Measurements from ENCODE around the gene LYPD1. TPM values are rescaled to one million over a fixed set of nuclear protein-coding genes. Genes with fewer than 3 reads are reported as not detected.

The LYPD1 gene
- total RNA-seq, 1 donor from 2014 or later: 24.5 TPM

GRCh38 chr2:132638313-132639040, 31.5 kb downstream of the LYPD1 start:
- no peak for FAIRE-seq
- no peak for DNase-seq (ENCODE audit: low spot score in 2 of 2)

GRCh38 chr2:132636346-132636745, 33.7 kb downstream of the LYPD1 start:
- FAIRE-seq (no peak), DNase-seq (ENCODE audit: low spot score in 2 of 2) (no peak)

GRCh38 chr2:132633635-132634034, 36.4 kb downstream of the LYPD1 start:
- no peak for DNase-seq (ENCODE audit: low spot score in 2 of 2)
- no peak for FAIRE-seq

- DNase-seq (ENCODE audit: low spot score in 2 of 2) (no peak), FAIRE-seq (no peak)
Measured at GRCh38 chr2:132632000-132632649, 37.9 kb downstream of the LYPD1 start.

DNA sequence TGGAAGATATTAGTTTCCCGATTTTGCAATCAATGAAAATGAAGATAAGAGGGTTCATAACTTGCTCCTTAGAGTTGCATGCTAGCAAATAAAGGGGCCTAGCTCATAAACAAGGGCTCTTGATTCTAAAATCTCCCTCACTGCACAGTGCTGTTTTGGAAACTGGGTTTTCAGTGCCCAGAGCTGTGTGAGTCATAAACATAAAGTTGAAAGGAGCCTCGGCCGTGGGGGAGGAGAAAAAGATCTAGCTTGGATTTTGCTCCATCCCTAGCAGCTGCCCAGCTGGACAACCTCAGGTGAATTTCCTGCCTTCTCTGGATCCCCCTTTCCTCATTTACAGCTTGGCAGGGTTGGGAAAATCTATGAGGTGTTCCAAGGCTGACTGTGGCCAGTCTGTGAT, 42.5 kb downstream of the LYPD1 start:
- no peak for FAIRE-seq
- no peak for DNase-seq (ENCODE audit: low spot score in 2 of 2)

DNA sequence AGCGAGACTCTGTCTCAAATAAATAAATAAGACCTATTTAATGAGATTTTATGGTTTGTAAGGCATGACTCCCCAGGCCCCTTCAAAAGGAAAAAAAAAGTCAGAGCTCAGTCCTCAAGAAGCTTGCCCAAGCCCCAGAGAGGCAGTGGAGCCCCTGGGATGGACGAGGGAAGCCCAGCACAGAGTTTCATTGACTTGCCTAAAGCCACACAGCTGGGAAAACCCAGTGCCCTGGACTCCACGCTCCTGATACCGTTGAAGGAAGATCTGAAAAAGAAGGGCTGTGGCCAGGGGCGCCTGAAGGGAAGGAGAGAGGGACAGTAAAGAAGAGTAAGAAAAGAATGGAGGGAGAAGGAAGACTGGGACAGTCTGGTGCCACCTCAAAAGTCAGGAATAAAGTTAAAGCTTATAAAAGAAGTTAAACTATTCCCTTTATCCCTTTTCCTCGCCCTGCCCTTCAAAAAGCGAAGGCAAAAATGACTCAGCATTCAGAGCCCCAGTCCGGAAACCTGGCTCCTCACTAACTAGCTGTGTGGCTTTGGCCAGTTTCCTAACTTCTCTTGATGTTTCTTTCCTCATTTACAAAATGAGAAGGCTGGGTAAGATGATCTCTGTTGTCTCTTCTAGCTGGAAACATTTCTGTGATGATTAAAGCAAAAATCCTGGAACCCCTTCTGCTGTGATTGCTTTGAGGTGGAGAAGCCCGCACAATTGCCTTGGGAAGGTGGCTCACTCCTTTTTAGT, 46.7 kb downstream of the LYPD1 start:
- no peak for FAIRE-seq
- no peak for DNase-seq (ENCODE audit: low spot score in 2 of 2)

DNA sequence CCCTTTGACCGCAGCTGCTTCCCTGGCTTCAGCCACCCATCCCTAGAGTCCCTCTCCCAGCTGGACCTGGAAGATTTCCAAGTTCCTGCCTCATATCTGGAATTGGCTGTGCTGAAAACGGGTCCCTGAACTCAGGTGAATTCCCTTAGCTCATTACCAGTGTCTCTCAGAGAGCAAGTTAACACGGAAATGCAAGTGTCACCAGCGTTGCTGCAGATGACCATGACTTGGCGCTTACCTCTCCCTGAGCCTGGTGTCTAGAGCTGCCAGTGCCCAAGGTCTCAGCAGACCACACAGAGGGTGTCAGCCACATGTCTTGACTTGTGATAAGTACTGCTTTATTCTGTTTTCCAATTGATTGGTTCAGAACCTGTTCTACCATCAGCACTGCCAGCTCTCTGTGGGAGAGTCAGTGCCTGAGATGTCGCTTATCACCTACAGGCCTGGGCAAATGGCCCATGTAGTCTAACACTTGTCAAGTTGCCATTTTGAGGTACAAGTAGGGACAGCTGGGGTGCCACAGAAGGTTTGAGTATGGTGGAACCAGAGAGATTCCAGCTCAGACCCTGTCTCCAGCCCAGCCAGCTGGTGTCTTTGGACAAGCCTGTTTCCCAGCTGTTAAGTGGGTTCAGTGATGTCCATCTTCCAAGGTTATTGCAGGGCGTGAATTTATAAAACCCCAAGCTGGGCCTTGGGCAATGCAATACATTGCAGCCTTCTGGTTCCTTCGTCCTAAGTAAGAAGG, 48.7 kb downstream of the LYPD1 start:
- no peak for FAIRE-seq
- no peak for DNase-seq (ENCODE audit: low spot score in 2 of 2)

- FAIRE-seq (no peak), DNase-seq (ENCODE audit: low spot score in 2 of 2) (no peak)
Measured at GRCh38 chr2:132620115-132620514, 49.9 kb downstream of the LYPD1 start.

GRCh38 chr2:132618734-132619133, 51.3 kb downstream of the LYPD1 start:
- FAIRE-seq: no peak

DNA sequence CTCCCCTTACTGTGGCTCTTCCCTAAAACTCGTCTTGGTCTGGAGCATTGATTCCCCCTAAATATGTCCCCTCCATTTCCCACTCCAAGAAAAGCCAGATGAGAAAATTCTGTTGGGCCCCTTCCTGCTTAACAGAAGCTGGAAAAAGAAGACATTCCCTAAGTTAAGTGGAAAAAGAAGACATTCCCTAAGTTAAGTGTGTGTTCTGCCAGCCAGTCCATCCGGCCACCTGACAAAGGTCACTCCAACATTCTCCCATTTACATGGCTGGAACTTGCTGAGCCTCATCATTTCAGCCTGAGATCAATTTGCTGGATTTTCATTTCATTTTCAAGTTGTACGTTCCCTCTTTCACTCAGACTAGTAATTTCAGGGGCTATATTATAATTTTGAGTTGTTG, 52.0 kb downstream of the LYPD1 start:
- no peak for FAIRE-seq
- DNase-seq (ENCODE audit: low spot score in 2 of 2): no peak

More at GRCh38 chr2:132618734-132619133, 51.3 kb downstream of the LYPD1 start:
- DNase-seq (ENCODE audit: low spot score in 2 of 2): no peak

- no peak for FAIRE-seq
Measured at GRCh38 chr2:132615329-132616085, 54.5 kb downstream of the LYPD1 start.

DNA sequence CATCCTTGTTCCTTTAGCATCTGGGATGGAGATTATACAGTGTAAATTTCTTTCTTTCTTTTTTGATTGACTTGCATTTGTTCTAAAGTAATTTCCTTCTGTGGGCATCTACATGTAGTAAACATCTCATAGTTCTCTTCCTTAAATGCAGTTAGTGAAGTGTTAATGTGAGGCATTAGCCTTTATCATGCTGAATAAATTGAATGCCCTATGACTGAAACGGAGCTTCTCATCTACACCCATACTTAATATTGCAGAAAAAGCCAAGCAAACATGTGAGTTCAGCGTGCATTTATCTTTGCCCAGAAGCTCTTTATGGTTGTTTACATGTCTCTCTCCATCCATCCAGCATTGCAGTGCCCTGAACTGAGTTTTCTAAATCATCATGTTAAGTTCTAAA, 58.3 kb downstream of the LYPD1 start:
- no peak for FAIRE-seq

More at GRCh38 chr2:132615329-132616085, 54.5 kb downstream of the LYPD1 start:
- DNase-seq (ENCODE audit: low spot score in 2 of 2): no peak

GRCh38 chr2:132609101-132609890, 60.7 kb downstream of the LYPD1 start:
- FAIRE-seq: no peak
- DNase-seq (ENCODE audit: low spot score in 2 of 2): no peak

More for the DNA sequence above, 58.3 kb downstream of the LYPD1 start:
- DNase-seq (ENCODE audit: low spot score in 2 of 2): no peak

GRCh38 chr2:132608311-132608710, 61.7 kb downstream of the LYPD1 start:
- no peak for DNase-seq (ENCODE audit: low spot score in 2 of 2)
- no peak for FAIRE-seq

- no peak for FAIRE-seq
- no peak for DNase-seq (ENCODE audit: low spot score in 2 of 2)
Measured at GRCh38 chr2:132607426-132608090, 62.4 kb downstream of the LYPD1 start.

DNA sequence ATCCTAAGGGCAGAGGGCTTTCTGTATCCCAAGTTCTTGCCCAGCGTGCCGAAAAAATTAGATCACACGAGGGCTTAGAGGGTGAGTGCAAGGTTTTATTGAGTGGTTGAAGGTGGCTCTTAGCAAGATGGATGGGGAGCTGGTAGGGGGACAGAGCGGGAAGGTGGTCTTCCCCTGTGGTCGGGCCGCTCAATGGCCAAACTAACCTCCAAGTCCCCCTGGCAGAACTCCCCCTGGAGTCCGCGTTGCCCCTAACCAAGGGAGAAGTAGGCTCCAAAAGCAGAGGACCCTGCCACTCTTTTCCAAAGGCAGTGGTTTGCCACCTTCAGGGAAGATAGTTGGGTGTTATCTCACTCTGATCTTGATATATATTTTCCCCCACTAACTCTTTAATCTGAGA, 63.4 kb downstream of the LYPD1 start:
- no peak for FAIRE-seq

DNA sequence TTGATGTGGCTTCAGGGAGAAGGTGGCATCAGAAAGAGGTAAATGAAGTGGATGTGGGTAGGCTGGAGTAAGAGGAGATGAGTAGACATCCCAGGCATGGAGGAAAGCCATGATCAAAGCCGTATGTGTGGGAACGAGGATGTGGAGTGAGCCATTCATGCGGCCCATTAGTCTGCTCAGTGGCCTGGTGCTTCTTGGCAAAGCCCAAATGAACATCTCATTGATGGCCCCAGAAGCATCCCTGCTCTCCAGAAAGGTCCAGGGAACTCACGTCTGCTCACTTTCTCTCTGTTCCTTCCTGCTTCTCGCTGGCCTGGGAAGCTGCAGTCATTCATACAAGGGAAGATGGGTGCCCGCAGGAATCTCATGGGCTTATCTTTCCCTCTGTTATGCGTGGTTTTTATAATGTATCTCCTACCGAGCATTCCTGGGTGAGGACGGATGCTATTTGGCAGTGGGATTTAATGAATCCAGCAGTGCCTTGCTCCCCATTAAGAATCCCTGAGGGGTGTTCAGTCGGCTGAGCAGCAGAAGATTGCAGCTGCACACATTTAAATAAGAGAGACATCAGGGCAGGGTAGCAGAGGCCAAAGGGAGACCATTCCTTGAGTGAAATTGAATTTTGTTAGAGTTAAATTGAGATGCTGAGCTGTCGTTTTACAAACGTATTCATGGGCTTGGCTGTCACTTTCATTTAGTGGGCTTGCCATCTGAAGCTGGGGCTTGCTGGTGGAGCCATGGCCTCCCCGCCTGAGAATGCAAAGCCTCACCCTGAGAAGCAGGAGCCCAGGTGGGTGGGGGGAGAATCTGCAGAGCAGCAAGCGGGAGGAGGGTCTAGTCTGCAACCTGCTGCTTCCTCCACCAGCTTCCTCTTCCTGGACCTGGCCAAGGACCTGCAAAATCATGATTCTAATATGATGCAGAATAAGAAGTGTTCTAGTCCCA, 64.5 kb downstream of the LYPD1 start:
- FAIRE-seq: no peak
- DNase-seq (ENCODE audit: low spot score in 2 of 2): no peak

More for the DNA sequence above, 63.4 kb downstream of the LYPD1 start:
- no peak for DNase-seq (ENCODE audit: low spot score in 2 of 2)
